K562 (cell line): ENCODE data around the gene AARS1.

Source experiments
- CTCF ChIP-seq, 3 experiments: IDR thresholded peaks in 2 of 3; conservative IDR thresholded peaks in 1 of 3; 2 replicates each; pipeline ENCODE4 v1.5.1; 2011 to 2012; ENCODE audit warnings: low read length in 3 of 3, mild to moderate bottlenecking in 3 of 3, control low read depth in 2 of 3, improper control_type of control experiment in 1 of 3, inconsistent platforms in 1 of 3, low read depth in 1 of 3, mixed read lengths in 1 of 3, moderate library complexity in 1 of 3; ENCODE audit not compliant: insufficient read depth in 2 of 3
- GTF2F1 ChIP-seq: IDR thresholded peaks from 2 replicates; pipeline ENCODE4 v1.6.1; 2011; ENCODE audit warnings: low read depth, low read length, improper control_type of control experiment
- JUND ChIP-seq, 2 experiments: IDR thresholded peaks; 2 replicates in 1 of 2; 3 replicates in 1 of 2; pipeline ENCODE4 v1.6.1; 2011; ENCODE audit warnings: borderline replicate concordance in 2 of 2, low read depth in 2 of 2, low read length in 2 of 2, improper control_type of control experiment in 1 of 2, missing biosample characterization in 1 of 2, missing genetic modification characterization in 1 of 2, missing genetic modification reagents in 1 of 2
- KAT2B ChIP-seq: IDR thresholded peaks from one replicate; pipeline ENCODE4 v1.6.1; 2012; ENCODE audit warnings: low read depth, mild to moderate bottlenecking, control low read depth, inconsistent platforms, low read length, moderate library complexity
- MCM5 ChIP-seq: fragments of 450-650 bp; IDR thresholded peaks from 2 replicates; pipeline ENCODE4 v1.6.1; 2016; ENCODE audit warnings: low read depth
- MXI1 ChIP-seq: IDR thresholded peaks from 2 replicates; pipeline ENCODE4 v1.6.1; 2011; ENCODE audit warnings: low read depth, mild to moderate bottlenecking, improper control_type of control experiment, low read length
- NKRF ChIP-seq: fragments of 450-650 bp; IDR thresholded peaks from 2 replicates; pipeline ENCODE4 v1.6.1; 2016; ENCODE audit warnings: borderline replicate concordance
- POLR2A ChIP-seq: fragments of 450-650 bp; conservative IDR thresholded peaks from 2 replicates; pipeline ENCODE4 v1.6.1; 2016
- POLR2AphosphoS5 ChIP-seq: IDR thresholded peaks from 2 replicates; pipeline ENCODE4 v1.6.1; 2011; ENCODE audit warnings: mild to moderate bottlenecking, low read depth, low read length, moderate library complexity; ENCODE audit not compliant: control insufficient read depth, insufficient read depth
- REST ChIP-seq, 2 experiments: fragments of 450-650 bp; formaldehyde crosslinking in 1 of 2; IDR thresholded peaks; 2 replicates each; pipeline versions ENCODE4 v1.4.0 to v1.6.1; 2014 to 2020; ENCODE audit warnings: mild to moderate bottlenecking in 2 of 2, borderline replicate concordance in 1 of 2, low read depth in 1 of 2
- ZNF263 ChIP-seq: sonication (generic); formaldehyde crosslinking; IDR thresholded peaks from 2 replicates; pipeline ENCODE4 v1.8.0; 2022; ENCODE audit warnings: mild to moderate bottlenecking, missing genetic modification reagents, borderline replicate concordance
- ZNF444 ChIP-seq: fragments of 250-450 bp; sonication (Bioruptor Pico); IDR thresholded peaks from 2 replicates; pipeline ENCODE4 v1.4.0; 2020; ENCODE audit warnings: mild to moderate bottlenecking, moderate library complexity
- ZZZ3 ChIP-seq: fragments of 450-650 bp; IDR thresholded peaks from 2 replicates; pipeline ENCODE4 v1.6.1; 2016; ENCODE audit warnings: antibody characterized with exemption, mild to moderate bottlenecking, moderate library complexity
- TF ChIP-seq, protein P1 (sequence below): fragments of 450-650 bp; IDR thresholded peaks from 2 replicates; pipeline ENCODE4 v1.6.1; 2016; ENCODE audit warnings: mild to moderate bottlenecking

DNA sequence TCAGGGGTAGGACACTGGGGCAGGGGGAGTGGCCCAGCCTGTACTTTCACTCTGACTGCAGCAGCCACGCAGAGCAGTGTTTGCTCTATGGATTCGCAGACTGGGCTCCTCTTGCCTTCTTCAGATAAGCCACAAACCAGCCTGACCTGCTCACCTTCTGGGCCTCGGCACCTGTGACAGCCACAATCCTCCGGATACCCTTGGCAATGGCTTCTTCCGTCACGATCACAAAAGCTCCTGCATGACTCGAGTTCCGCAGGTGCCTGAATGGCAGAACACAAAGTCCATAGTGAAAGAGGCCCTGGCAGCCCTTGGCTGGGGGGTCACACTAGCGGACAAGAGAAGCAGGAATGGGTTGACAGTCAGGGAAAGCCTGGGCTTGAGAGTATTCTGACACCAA is 33.7 kb downstream of the AARS1 start:
- TF ChIP-seq ZNF263 (CRISPR knock-in tag): no peak
- no peak for TF ChIP-seq CTCF (IDR thresholded peaks at IDR 0.05 in 2 of 3, conservative IDR thresholded peaks at IDR 0.05 in 1 of 3; ENCODE audit: insufficient read depth in 2 of 3, low read depth in 1 of 3, low read length in 3 of 3)
- TF ChIP-seq REST (IDR thresholded peaks at IDR 0.05; ENCODE audit: borderline replicate concordance): no peak
- TF ChIP-seq REST (CRISPR knock-in tag; IDR thresholded peaks at IDR 0.05; ENCODE audit: low read depth): no peak
- TF ChIP-seq MCM5: no peak
- TF ChIP-seq JUND (IDR thresholded peaks at IDR 0.05; ENCODE audit: borderline replicate concordance, low read depth, low read length): no peak
- no peak for TF ChIP-seq JUND (tag; IDR thresholded peaks at IDR 0.05; ENCODE audit: borderline replicate concordance, low read depth, low read length)
- TF ChIP-seq GTF2F1: no peak
- TF ChIP-seq MXI1: no peak
- TF ChIP-seq NKRF: no peak
- TF ChIP-seq ZZZ3: no peak
- no peak for TF ChIP-seq KAT2B
- TF ChIP-seq POLR2A: no peak
- TF ChIP-seq, protein P1, sequence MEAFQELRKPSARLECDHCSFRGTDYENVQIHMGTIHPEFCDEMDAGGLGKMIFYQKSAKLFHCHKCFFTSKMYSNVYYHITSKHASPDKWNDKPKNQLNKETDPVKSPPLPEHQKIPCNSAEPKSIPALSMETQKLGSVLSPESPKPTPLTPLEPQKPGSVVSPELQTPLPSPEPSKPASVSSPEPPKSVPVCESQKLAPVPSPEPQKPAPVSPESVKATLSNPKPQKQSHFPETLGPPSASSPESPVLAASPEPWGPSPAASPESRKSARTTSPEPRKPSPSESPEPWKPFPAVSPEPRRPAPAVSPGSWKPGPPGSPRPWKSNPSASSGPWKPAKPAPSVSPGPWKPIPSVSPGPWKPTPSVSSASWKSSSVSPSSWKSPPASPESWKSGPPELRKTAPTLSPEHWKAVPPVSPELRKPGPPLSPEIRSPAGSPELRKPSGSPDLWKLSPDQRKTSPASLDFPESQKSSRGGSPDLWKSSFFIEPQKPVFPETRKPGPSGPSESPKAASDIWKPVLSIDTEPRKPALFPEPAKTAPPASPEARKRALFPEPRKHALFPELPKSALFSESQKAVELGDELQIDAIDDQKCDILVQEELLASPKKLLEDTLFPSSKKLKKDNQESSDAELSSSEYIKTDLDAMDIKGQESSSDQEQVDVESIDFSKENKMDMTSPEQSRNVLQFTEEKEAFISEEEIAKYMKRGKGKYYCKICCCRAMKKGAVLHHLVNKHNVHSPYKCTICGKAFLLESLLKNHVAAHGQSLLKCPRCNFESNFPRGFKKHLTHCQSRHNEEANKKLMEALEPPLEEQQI: no peak
- no peak for TF ChIP-seq POLR2AphosphoS5
- TF ChIP-seq ZNF444 (CRISPR knock-in tag): no peak
